Tibial nerve (tissue), 4 donors: Measurements from ENCODE around the gene ZCCHC7. TPM values are rescaled to one million over a fixed set of nuclear protein-coding genes. Genes with fewer than 3 reads are reported as not detected.

Experiments
- DNase-seq, 2 donors: peaks; one replicate each; pipeline ENCODE4 v3.0.0-alpha.2; 2019; ENCODE audit warnings: low spot score in 2 of 2
- H3K27ac ChIP-seq, 4 donors: fragments of 200-600 bp; sonication (generic) in 3 of 4; one replicate each; pipeline ENCODE4 v1.5.1; 2017 to 2019; ENCODE audit warnings: mild to moderate bottlenecking in 1 of 4
- H3K27me3 ChIP-seq, 2 donors: fragments of 200-600 bp; sonication (generic) in 1 of 2; one replicate each; pipeline versions ENCODE4 v1.5.1 to v1.6.0; 2017 to 2019
- H3K36me3 ChIP-seq, 3 donors: fragments of 200-600 bp; sonication (generic); one replicate each; pipeline ENCODE4 v1.5.1; 2018 to 2019
- H3K4me1 ChIP-seq, 4 donors: fragments of 200-600 bp; sonication (generic) in 3 of 4; one replicate each; pipeline ENCODE4 v1.5.1; 2017 to 2019
- H3K4me3 ChIP-seq, 4 donors: fragments of 200-600 bp; sonication (generic) in 3 of 4; one replicate each; pipeline ENCODE4 v1.5.1; 2017 to 2019; ENCODE audit warnings: mild to moderate bottlenecking in 1 of 4, moderate library complexity in 1 of 4
- H3K9me3 ChIP-seq, 4 donors: fragments of 200-600 bp; sonication (generic) in 3 of 4; one replicate each; pipeline ENCODE4 v1.5.1; 2017 to 2019
- CTCF ChIP-seq, 5 experiments: fragments of 200-600 bp in 3 of 5; fragments of 450-650 bp in 2 of 5; sonication (generic) in 3 of 5; IDR thresholded peaks; one replicate each; pipeline ENCODE4 v1.5.1; 2016 to 2019; ENCODE audit warnings: antibody characterized with exemption in 5 of 5, mild to moderate bottlenecking in 3 of 5, moderate library complexity in 2 of 5
- EP300 ChIP-seq, 2 donors: sonication (generic); formaldehyde crosslinking; IDR thresholded peaks; one replicate each; pipeline ENCODE4 v1.6.1; 2017; ENCODE audit warnings: antibody characterized with exemption in 2 of 2, mild to moderate bottlenecking in 1 of 2
- POLR2A ChIP-seq, 2 donors: fragments of 450-650 bp; IDR thresholded peaks; one replicate each; pipeline ENCODE4 v1.6.1; 2017; ENCODE audit warnings: antibody characterized with exemption in 2 of 2, mild to moderate bottlenecking in 2 of 2, moderate library complexity in 2 of 2
- WGBS, 2 donors: methylation state at CpG; one replicate each; pipeline ENCODE4 v1.1.5; 2018; 5-methylcytosine and 5-hydroxymethylcytosine counted together
- total RNA-seq, 4 donors: library from RNA; depleted of rRNA; stranded (reverse); fragments of >200 nt; gene quantifications; one replicate each; pipeline ENCODE4 v1.1.0, GENCODE V29; 2016

ZCCHC7 gene
- total RNA-seq, 4 donors from 2014 or later = 11.8 to 24.7 (median 18.3) TPM

- no peak for TF ChIP-seq POLR2A (IDR thresholded peaks at IDR 0.05)
- TF ChIP-seq CTCF (IDR thresholded peaks at IDR 0.05) = no peak
- TF ChIP-seq EP300 (IDR thresholded peaks at IDR 0.05) = no peak
- H3K4me1 ChIP-seq = peaks cover 0 to 4% (median 0%) of the 10 kb centered on the region in 4 donors
- no peak overlapping the region for H3K4me3 ChIP-seq
- no peaks in the 10 kb centered on the region for H3K9me3 ChIP-seq
- DNase-seq = no peak
- H3K27ac ChIP-seq = no peak overlapping the region
- H3K36me3 ChIP-seq = peaks cover 0 to 28% (median 0%) of the 10 kb centered on the region in 3 donors
- 41 to 43% methylated on average over 2 of the region's 2 CpGs for WGBS, 2 donors
- no peaks in the 10 kb centered on the region for H3K27me3 ChIP-seq
Measured at GRCh38 chr9:37209431-37210386, 89.3 kb downstream of the ZCCHC7 start.

GRCh38 chr9:37210737-37211523 is 90.6 kb downstream of the ZCCHC7 start:
- Histone ChIP-seq H3K9me3 (no peaks in the 10 kb centered on the region), H3K27ac (no peak overlapping the region), H3K36me3 (peaks cover 0 to 23% (median 0%) of the 10 kb centered on the region in 3 donors), H3K27me3 (no peaks in the 10 kb centered on the region), H3K4me3 (no peak overlapping the region), H3K4me1 (peaks cover 0 to 4% (median 0%) of the 10 kb centered on the region in 4 donors)
- DNase-seq = no peak
- WGBS, 2 donors = 83 to 88% methylated on average over 3 of the region's 3 CpGs
- TF ChIP-seq CTCF (IDR thresholded peaks at IDR 0.05) = no peak
- TF ChIP-seq POLR2A (IDR thresholded peaks at IDR 0.05) = no peak
- no peak for TF ChIP-seq EP300 (IDR thresholded peaks at IDR 0.05)

- no peak for TF ChIP-seq EP300 (IDR thresholded peaks at IDR 0.05)
- no peak for TF ChIP-seq POLR2A (IDR thresholded peaks at IDR 0.05)
- no peak for TF ChIP-seq CTCF (IDR thresholded peaks at IDR 0.05)
- H3K27me3 ChIP-seq = no peaks in the 10 kb centered on the region
- 75 to 91% methylated on average over 2 of the region's 2 CpGs for WGBS, 2 donors
- DNase-seq = no peak
- H3K4me3 ChIP-seq = no peak overlapping the region
- no peak overlapping the region for H3K27ac ChIP-seq
- peaks cover 0 to 10% (median 0%) of the 10 kb centered on the region in 3 donors for H3K36me3 ChIP-seq
- H3K4me1 ChIP-seq = peaks cover 0 to 4% (median 0%) of the 10 kb centered on the region in 4 donors
- H3K9me3 ChIP-seq = no peaks in the 10 kb centered on the region
Measured at GRCh38 chr9:37212435-37212834, 92.1 kb downstream of the ZCCHC7 start.

GRCh38 chr9:37215381-37215780 is 95.0 kb downstream of the ZCCHC7 start:
- H3K27me3 ChIP-seq = no peaks in the 10 kb centered on the region
- H3K9me3 ChIP-seq = no peaks in the 10 kb centered on the region
- H3K4me3 ChIP-seq = no peak overlapping the region
- DNase-seq = no peak
- 76 to 88% methylated on average over 4 of the region's 4 CpGs for WGBS, 2 donors
- TF ChIP-seq EP300 (IDR thresholded peaks at IDR 0.05) = no peak
- TF ChIP-seq CTCF (IDR thresholded peaks at IDR 0.05) = no peak
- no peak for TF ChIP-seq POLR2A (IDR thresholded peaks at IDR 0.05)
- peaks cover 0 to 17% (median 0%) of the 10 kb centered on the region in 4 donors for H3K4me1 ChIP-seq
- H3K36me3 ChIP-seq = no peaks in the 10 kb centered on the region
- H3K27ac ChIP-seq = no peak overlapping the region
